Right ventricle myocardium inferior (tissue), 1 donor: ENCODE data around the gene MCTP1. TPM values are rescaled to one million over a fixed set of nuclear protein-coding genes. Genes with fewer than 3 reads are reported as not detected.

Source experiments
- ATAC-seq: fragments of 200-7000 bp; cut with Tn5 transposase; one replicate; pipeline ENCODE4 v1.9.1; 2020; ENCODE audit warnings: mild to moderate bottlenecking, moderate library complexity
- DNase-seq: peaks from one replicate; pipeline ENCODE4 v3.0.0; 2021; ENCODE audit errors: missing footprints
- intact Hi-C: fragments of 100-400 bp; cut with DNase I; formaldehyde crosslinking; loops from one replicate; pipeline ENCODE4 v1.11.0; 2022
- total RNA-seq: library from RNA; stranded (reverse); fragmentation: NEBNext Ultra II Directional; extraction: Animal tissue kit (Norgen Biotek cat#: 25700); gene quantifications from one replicate; pipeline ENCODE4 v1.2.1, GENCODE V29; 2021
- donor health status: DM: no; HTN: yes; CAD: no; lungs with severe emphysema.

The MCTP1 gene
- total RNA-seq, 1 donor from 2014 or later, result 8.5 TPM

DNA sequence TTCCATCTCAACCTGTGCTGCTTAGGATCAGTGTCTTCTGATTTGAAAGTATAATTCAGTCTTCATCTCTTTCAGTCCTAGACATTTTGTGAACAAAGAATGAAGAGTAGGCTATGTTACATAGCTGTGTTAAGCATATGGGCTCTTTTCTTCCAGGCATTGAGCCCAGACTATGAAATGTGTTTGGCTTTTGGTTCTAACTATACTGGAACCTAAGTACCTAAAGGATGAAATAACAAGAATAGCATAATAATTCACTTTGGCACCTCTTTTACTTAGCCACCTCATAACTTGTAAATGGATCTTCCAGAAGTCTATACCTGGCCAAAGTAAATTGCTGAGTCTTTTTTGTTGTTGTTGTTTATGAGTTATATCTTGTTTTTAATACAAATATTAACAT is 595.0 kb downstream of the MCTP1 start:
- intact Hi-C loops, result loop anchor here (5.0 kb wide), 1 partner anchor 163 kb away; no protein-coding TSS in a partner anchor
- no peak for ATAC-seq

DNA sequence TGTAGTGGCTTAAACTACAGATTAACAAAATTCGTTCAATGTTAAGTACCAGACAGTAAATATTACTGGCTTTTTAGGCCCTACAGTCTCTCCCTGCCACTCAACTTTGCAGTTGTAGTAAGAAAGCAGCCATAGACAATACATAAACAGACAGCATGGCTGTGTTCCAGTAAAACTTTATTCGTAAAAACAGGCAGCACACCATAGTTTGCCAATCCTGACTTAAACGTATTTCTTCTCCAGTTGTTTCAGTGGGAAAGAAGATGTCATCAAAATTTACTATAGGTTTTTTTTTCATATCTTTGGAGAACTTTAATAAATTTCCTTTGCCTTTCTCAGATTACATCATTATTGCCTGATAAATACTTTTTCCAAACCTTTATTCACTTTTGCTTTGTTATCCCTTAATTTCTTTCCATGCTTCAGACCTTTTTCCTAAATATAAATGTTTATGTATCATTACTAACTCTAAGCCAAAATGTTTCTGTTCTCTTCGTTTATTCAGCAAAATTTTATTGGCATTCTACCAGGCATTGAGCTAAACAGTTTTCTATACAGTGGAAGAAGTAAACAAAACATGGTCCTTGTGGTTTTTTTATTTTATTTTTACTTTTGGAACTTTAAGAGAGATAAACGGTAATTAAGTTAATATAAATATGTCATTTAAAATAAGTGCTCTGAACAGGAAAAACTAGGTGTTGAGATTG is 601.9 kb downstream of the MCTP1 start:
- ATAC-seq, result no peak
- intact Hi-C loops, result no loop called here
- DNase-seq, result no peak

More for the DNA sequence above, 595.0 kb downstream of the MCTP1 start:
- DNase-seq, result no peak

DNA sequence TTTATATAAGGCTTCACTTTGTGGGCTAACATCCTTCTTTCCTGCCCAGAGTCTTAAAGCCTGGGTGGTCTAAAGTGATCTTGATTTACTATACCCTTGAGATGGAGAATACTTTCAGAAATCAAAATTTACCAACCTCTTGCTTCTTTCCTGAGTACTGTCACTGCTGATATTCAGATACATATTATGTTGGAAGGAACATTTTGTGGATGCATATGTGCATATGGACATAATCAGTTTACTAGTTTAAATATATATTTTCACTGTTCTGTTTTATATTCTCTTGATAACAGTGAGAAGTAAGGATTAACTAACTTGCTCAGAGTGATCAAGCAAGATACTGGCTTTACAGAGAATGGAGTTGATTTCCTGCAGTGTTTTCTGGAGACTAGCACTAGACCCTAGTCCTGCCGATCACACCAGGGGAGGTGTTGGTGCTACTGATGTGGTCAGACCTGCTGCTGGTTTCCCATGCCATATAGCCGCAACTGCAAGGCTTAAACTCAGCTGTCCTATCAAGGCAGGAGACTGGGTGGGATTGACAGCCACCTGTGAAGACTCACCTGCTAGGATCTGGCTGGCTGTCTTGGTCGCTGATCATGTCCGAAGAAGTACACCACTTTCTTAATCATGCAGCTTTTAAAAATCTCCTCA is 608.8 kb downstream of the MCTP1 start:
- ATAC-seq (no peak), DNase-seq (peak; percentile 2)

DNA sequence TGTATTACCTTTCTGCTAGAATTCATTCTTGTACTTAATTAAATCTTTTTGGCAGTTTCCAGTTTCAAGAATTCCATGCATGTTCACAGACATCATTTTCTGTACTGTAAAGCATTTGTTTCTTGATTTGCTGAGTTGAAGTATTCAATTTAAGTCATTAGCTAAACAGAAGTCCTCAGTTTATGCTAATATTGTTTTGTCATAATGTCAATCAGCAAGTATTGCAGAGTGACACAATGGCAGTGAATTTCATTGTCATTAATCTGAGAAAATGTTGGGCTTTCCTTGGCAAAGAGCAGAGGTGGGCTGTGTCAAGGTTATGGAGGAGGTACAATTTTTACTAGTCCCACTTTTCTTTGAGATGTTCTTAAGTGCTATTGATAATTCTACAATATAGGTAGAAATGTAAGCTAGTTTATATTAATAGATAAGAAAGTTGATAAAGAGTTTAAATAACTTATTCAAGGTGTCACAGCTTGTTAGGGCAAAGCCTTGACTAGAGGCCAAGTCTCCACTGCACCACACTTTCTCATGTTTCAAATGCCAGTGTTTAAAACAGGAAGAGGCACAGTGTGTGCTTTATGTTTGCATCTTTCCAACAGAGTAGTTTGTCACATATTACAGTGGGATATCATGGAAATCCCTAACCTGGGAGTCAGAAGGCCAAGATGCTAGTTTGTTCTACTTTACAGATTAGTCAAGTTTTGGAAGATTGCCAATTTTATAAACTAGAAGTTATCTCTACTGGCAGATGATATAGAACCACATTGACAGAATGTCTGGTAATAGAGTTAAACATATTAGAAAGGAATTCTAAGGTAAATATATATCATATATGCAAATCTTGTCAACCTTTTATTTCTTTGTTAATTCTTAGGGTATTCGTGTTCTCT is 610.2 kb downstream of the MCTP1 start:
- intact Hi-C loops, result no loop called here
- ATAC-seq (no peak), DNase-seq (no peak)

More for the DNA sequence above, 608.8 kb downstream of the MCTP1 start:
- intact Hi-C loops, result no loop called here

DNA sequence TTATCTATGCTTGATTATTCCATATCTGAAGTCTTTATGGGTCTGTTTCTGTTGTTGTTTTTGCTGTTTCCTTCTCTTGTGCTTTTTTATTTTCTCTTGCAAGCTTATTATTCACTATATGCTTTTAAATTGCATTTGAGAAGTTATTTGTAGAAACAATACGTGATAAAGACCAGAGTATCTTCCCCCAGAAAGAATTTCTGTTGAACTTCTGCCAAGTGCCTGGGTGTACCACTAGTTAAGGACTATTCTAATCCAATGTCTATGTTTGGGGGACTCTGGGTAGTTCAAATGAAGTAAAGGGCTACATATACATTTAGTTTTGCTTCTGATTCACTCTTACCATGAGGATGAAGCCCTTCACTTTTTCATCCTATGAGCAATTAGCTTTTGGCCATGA is 612.1 kb downstream of the MCTP1 start:
- ATAC-seq (no peak), DNase-seq (no peak)
- intact Hi-C loops, result no loop called here

DNA sequence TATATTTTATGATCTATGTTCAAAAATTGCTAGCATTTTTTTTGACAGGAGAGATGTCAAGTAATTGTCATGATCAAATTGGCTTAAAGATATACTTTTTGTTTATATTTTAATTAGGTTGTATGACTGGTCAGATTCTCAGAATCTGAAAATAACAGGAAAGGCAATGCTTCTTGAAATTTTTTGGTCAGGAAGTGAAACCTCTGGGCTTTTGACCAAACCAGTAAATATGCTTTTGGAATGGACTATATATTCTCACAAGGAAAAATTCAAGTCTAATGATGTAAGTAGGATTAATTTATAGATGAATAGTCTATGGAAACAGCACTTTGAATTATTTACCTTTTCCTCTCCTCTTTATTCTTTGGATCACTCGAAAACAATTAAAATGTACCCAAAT is 614.2 kb downstream of the MCTP1 start:
- intact Hi-C loops, result no loop called here
- no peak for ATAC-seq
- DNase-seq, result no peak

DNA sequence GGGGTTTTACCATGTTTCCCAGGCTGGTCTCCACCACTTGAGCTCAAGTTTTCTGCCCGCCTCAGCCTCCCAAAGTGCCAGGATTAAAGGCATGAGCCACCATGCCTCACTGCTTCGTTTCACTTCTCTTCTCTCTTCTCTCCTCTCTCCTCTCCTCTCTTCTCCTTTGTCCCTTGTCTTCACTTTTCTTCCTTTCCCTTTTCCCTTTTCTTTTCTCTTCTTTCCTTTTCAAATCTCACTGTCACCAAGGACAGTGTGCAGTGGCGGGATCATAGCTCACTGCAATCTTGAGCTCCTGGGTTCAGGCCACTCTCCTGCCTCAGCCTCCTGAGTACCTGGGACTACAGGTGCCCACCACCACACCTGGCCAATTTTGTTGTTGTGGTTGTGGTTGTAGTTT is 617.0 kb downstream of the MCTP1 start:
- intact Hi-C loops, result no loop called here
- ATAC-seq (no peak), DNase-seq (no peak)

DNA sequence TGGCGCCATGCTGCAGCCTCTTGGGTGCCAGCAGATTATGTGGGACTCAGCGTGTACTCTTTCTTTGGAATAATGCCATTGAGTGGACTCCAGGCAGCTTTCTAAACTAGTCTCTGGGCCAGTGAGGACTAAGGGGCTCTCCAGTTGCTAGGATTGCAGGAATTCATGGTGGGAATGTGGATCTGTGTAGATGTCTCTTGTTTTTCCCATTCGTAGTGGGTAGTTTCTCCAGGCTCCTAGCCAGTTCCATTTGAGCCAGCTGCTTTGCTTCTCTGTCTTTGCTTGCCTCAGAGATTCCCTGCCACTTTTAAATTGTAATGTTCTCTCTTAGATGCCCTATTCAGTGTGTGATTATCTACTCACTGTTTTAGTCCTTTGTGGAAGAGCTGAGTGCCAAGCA is 623.8 kb downstream of the MCTP1 start:
- intact Hi-C loops, result no loop called here
- no peak for ATAC-seq
- no peak for DNase-seq

DNA sequence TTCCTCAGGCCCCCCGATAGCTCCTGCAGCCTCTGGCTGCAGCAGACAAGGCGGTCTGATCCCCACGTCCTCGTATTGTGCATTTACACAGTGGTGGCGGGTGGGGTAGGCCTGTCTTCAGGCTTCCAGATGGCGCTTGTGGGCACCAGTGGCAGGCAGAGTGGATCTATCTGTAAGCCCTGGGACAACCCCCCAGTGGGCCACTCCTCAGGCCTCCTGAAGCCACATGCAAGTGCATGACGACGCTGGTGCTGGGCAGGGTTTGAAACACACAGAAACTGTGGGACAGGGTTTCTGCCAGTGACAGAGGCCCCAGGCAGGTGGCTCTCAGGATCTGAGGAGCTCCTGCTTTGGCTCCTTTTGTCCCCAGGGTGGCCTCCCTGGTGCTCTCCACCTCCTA is 624.4 kb downstream of the MCTP1 start:
- no peak for ATAC-seq
- DNase-seq, result no peak
- intact Hi-C loops, result no loop called here

DNA sequence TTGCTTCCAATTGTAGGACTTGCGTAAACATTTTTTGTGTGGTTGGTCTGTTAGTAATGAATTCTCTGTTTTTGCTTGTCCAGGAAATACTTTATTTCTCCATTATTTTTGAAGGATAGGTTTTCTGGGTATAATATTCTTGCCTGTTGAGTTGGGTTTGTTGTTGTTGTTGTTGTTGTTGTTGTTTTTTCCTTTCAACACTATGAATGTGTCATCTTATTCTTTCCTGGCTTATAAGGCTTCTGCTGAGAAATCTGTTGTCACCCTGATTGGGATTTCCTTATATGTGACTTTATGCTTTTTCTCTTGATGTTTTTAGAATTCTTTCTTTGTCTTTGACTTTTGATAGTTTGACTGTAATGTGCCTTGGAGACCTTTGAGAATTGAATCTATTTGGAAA is 626.6 kb downstream of the MCTP1 start:
- DNase-seq (no peak), ATAC-seq (no peak)
- intact Hi-C loops, result no loop called here

Other genes starting within 250 kb of the MCTP1 start
- 6.4 TPM for gene FAM81B, start 106.3 kb upstream of the MCTP1 start, total RNA-seq